RKO (cell line): ENCODE data around the gene MMP17.

Experiments
- DNase-seq: peaks from one replicate; pipeline ENCODE4 v3.0.0-alpha.2; 2016; ENCODE audit warnings: low spot score

MMP17 gene

DNA sequence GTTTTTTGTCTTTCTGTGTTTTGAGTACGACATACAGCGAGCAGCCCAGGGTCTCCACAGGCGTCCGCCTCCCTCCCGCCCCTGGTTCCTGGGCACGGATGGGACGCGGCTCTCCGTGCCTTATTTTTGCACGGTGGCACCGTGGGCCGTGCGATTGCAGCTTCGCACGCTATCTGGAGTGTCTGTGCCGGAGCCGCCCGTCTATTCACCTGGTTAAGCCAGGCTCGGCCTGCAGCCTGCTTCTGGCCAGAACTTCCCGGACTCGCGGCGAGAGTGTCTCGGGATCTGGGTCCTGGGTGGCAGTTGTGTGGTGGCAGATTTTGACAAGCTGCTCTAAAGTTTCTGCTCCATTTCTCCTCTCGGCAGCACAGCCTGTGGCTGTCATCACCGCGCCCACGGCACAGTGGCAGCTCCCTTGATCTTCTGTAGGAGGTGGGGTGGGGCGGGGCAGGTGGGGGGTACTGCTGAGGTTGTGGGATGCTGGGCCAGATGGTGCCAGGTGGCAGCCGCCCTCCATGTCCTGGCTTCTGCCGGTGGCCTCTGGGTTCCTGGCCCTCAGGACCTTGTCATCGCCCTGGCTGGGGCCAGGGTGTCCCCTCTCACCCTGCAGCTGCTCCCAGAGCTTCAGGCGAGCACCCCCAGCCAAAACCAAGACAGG, 2.9 kb downstream of the MMP17 start:
- DNase-seq, result no peak

DNA sequence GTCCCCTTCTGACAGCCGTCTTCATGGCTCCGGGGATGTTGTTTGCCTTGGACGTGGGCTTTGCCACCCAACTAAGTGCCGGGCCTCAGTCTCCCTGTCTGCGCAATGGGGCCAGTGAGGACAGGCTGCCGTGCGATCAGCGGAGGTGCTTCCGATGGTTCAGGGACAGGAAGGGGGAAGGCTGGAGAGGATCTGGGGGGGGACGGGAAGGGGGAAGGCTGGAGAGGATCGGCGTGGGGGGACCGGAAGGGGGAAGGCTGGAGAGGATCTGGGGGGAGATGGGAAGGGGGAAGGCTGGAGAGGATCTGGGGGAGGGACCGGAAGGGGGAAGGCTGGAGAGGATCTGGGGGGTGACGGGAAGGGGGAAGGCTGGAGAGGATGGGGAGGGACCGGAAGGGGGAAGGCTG, 3.4 kb downstream of the MMP17 start:
- DNase-seq, result peak; percentile 34

- peak; percentile 76 for DNase-seq
Observed at GRCh38 chr12:131832321-131833231, 4.4 kb downstream of the MMP17 start.

DNA sequence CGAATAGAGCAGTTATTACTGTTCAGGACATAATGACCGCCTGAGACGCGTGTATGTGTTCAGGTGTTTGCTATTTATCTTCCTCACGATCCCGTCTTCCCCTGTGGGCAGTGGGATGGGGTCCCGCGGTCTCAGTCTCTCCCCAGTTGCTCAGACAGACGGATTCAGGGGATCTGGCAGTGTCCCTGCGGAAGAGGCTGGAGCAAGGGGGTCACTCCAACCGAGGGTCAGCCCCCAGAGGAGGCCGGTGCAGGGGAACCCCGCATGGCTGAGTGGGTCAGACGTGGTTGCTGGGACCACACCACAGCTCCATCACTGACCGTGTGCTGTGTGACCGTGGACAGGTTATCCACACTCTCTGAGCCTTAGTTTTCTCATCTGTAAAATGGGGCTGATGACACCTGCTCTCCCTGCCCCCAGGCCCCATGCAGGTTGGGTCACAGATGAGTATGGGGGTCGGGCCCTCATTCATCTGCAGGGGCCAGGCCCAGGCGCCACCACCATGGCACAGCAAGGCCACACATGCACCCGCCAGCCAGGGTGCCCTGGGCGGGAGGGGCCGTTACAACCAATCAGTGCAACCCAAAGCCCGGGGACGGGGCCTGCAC, 5.2 kb downstream of the MMP17 start:
- DNase-seq, result no peak

DNA sequence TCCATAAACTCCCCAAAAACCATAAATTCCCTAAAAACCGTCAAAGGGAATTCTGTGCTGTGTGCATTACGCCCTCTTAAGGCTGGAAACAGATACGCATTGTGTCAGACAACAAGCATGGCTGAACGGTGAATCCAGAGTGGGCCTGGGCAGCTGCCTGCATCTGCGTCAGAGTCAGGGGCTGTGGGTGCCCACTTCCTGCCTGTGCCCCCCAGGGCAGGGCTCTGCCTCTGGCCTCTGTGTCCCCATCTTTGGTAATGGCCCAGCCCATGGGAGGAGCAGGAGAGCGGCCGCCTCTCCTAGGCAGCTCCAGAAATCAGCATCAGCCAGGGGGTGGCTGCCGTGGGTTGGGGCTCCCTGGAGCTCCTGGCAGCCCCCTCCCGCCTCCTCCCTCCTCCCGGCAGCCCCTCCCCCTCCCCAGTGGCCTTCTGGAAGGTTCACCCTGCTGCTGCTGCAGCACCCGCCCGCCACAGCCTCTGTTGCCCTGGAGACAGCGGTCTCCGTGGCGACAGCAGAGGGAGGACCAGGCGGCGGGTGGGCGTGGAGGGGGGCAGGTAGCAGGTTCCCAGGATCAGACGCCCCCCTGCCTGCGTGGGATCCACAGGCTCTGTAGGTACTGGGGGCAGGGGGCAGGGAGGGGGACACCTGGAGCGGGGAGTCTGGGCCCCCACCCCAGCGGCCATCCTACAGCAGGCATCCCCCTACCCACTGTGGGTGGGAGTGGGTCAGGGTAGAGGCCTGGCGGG, 5.9 kb downstream of the MMP17 start:
- peak; percentile 63 for DNase-seq

DNA sequence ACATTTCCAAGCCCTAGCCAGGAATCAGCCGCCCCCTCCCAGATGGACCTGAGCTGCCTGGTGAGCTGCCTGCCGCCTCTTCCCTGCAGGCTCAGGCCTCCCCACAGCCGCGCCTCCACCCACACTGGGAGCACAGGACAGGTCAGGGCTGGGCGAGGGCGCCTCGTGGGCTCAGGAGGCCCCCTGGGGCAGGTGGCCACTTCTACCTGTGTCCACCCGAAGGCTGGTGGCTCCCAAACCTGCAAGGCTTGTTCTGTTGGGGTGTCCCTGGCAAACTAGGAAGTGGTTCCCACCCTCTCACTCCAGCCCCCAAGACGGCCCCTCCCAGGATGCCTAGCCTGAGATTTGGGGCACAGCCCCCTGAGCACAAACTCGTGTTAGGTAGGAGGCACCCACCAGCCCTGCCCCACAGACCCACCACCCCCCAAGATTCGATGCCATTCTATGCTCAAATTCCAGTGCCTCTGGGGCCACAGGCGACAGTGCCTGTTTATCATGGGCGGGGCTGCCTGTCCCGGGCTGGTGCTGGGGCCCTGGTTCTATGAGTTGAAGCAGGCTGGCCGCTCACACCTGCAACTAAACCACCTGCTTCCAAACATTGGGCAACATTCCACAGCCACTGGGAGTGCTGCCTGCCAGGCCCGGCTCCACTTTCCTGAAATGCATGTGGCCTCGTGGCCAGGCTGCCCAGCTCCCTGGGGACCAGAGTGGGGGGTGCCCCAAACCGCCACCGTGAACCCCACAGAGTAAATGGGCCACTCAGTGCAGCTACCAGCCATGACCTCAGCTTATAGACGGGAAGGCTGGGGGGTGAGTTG, 6.8 kb downstream of the MMP17 start:
- DNase-seq, result no peak

GRCh38 chr12:131835616-131836171, 7.5 kb downstream of the MMP17 start:
- DNase-seq, result no peak

DNA sequence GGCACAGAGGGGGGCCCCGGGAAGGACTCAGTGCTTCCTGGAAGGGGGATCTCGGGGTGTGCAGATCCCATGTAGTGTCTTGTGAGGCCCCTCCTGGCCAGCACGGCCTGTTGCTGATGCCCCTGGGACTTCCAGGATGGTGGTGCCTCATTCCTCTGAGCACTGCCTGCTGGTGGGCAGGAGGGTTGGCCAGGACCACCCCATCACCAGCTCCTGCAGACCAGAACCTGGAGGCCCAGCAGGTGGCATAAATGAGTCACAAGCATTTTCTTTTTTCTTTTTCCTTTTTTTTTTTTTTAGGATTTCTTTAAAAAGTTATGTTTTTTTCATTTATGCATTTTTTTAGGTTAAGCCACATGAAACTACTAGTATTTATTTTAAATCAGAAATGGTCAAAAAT, 8.0 kb downstream of the MMP17 start:
- no peak for DNase-seq

GRCh38 chr12:131836714-131837397, 8.7 kb downstream of the MMP17 start:
- DNase-seq, result no peak

- DNase-seq, result no peak
Observed at GRCh38 chr12:131840643-131841416, 12.6 kb downstream of the MMP17 start.

DNA sequence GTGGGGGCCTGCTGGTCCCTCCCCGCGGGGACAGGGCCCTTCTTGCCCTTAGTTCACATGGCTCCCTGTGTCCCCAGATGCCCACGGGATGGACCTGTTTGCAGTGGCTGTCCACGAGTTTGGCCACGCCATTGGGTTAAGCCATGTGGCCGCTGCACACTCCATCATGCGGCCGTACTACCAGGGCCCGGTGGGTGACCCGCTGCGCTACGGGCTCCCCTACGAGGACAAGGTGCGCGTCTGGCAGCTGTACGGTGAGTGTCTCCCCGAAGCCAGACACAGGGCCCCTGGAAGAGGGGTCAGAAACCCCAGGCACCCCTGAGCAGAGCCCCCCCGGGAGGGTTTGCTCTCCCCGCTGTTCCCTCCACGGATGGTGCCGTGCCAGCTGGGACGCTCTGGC, 13.4 kb downstream of the MMP17 start:
- no peak for DNase-seq

DNA sequence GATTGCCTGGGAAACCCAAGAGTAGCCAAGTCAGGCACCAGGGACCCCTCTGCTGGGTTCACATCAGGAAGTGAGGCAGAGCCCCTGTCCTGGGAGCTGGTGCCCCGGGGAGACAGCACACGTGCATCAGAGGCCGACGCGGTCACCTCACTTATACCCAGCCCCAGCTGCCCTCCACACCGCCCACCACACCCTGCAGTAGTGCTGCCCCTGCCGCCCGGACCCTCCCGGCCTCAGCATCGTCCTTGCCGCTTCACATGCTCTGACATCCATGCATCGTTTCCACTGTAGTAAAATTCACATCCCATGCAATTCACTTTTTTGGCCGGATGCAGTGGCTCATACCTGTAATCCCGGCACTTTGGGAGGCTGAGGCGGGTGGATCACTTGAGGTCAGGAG, 14.0 kb downstream of the MMP17 start:
- DNase-seq, result no peak

DNA sequence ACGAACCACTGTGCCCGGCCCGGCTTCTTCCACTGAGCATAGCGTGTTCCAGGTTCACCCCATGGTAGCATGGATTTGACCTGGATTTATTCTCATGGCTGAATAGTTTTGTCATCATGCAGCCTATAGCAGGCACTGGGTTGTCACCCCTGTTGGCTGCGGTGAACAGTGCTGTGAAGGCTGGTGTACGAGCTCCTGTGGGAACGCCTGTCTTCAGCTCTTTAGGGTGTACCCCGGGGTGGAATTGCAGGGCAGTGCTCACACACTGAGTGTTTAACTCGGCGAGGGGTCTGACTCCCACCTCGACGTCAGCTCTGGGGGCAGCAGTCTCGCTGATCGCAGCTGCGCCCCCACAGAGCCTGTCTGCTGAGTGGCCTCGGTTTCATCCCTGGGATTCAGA, 15.3 kb downstream of the MMP17 start:
- no peak for DNase-seq

- DNase-seq, result no peak
Observed at GRCh38 chr12:131844140-131844539, 15.9 kb downstream of the MMP17 start.

DNA sequence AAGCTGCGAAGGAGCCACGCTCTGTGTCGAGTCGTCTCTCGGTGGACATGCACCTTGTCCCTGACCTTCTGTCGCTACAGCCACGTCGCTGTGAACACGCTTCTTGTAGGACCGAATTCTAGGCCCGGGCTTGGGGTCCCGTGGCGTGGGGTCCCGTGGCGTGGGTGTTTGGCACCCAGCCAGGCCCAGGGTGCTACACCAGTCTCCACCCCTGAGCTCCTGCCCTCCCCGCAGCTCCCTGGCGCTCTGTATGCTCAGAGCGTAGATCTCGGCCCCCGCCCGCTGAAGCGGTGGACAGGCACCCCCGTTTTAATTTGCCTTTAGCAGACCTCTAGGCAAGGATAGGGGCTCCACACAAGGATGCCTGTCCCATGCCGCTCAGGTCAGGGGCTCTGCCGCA, 16.5 kb downstream of the MMP17 start:
- DNase-seq, result no peak

- DNase-seq, result no peak
Observed at GRCh38 chr12:131845121-131845520, 16.9 kb downstream of the MMP17 start.

DNA sequence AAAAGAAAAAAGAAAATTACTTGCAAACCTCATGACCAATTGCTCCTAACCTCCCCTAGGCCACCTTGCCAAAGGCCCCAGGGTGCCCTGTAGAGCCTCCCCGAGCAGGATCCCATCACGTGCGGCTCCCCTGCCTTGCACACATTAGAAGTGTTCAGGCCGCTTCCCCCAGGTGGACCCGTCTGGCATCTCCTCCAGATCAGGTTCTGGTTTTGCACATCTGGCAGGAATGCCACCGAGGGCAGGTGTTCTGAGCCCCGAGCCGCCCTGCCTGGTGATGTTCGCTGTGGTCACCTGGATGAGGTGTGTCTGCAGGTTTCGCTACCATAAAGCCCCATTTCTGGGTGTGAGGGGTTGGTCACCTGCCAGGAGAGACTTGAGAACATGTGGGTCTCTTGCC, 19.3 kb downstream of the MMP17 start:
- no peak for DNase-seq

GRCh38 chr12:131848753-131849152, 20.6 kb downstream of the MMP17 start:
- no peak for DNase-seq

- DNase-seq, result no peak
Observed at GRCh38 chr12:131849700-131850553, 21.7 kb downstream of the MMP17 start.
